GM12875 (cell line): ENCODE results near the gene PSEN1.

Experiments used
- H3K4me3 ChIP-seq: one replicate; pipeline ENCODE4 v1.5.1; 2011; ENCODE audit warnings: low read depth, low read length, control low read depth
- CTCF ChIP-seq: IDR thresholded peaks from 2 replicates; pipeline ENCODE4 v1.5.1; 2011; ENCODE audit warnings: low read depth, mild to moderate bottlenecking, control low read depth, inconsistent platforms, low read length, moderate library complexity, borderline replicate concordance; ENCODE audit not compliant: insufficient read depth

Gene PSEN1

DNA sequence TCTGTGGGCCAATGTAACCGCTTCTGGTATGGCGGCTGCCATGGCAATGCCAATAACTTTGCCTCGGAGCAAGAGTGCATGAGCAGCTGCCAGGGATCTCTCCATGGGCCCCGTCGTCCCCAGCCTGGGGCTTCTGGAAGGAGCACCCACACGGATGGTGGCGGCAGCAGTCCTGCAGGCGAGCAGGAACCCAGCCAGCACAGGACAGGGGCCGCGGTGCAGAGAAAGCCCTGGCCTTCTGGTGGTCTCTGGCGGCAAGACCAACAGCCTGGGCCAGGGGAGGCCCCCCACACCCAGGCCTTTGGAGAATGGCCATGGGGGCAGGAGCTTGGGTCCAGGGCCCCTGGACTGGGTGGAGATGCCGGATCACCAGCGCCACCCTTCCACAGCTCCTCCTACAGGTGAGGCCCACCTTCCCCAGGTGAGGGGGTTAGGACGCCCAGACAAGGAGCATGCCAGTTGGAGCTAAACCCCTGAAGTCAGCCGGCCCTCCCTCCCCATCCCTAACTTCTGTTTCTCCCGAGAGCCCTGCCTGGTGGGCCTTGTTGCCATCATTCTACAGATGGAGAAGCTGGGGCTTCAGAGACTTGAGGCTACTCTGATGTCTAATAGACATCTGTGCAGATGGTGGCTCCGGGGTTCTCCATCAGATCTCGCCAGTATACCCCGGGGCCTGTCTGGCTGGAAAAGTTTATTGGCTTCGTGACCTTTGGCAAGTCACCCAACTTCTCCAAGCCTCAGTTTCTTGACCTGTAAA, 126.3 kb downstream of the PSEN1 start:
- TF ChIP-seq CTCF, result no peak

DNA sequence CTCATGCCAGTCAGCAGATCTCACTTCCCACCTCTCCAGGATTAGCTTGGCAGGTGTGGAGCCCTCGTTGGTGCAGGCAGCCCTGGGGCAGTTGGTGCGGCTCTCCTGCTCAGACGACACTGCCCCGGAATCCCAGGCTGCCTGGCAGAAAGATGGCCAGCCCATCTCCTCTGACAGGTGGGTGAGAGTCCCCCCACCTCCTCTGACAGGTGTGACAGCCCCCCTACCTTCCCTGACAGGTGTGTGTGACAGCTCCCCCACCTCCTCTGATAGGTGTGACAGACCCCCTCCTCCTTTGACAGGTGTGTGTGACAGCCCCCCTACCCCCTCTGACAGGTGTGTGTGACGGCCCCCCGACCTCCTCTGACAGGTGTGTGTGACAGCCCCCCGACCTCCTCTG, 127.3 kb downstream of the PSEN1 start:
- no peak overlapping the region for H3K4me3 ChIP-seq
- no peak for TF ChIP-seq CTCF

More for the DNA sequence above, 126.3 kb downstream of the PSEN1 start:
- H3K4me3 ChIP-seq, result no peak overlapping the region

DNA sequence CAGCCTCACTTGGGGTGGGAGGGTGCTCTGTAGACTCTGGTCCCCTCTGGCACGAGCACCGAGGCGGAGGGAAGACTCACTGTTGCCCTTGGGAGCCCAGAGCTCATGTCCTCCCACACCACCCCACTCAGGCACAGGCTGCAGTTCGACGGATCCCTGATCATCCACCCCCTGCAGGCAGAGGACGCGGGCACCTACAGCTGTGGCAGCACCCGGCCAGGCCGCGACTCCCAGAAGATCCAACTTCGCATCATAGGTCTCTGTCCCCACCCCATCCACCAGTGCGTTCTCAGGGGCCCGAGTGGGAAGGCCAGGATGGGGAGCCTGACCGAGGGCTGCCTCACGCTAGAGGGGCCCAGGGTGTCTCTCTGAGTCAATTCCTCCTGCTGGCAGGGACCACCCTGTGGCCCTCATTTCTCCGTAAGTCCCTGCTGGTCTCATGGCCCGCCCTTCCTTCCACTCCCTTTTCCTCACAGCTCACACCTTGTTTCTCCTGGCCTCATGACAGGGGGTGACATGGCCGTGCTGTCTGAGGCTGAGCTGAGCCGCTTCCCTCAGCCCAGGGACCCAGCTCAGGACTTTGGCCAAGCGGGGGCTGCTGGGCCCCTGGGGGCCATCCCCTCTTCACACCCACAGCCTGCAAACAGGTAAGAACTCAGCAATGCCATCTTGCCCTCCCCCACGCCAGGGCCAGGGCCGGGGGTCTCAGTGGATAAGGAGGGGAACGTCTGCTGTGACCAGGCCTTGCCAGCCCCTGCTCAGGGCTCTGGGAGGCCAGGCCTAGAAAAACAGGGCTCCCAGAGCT, 128.0 kb downstream of the PSEN1 start:
- H3K4me3 ChIP-seq, result no peak overlapping the region
- no peak for TF ChIP-seq CTCF

GRCh38 chr14:73264885-73265720, 128.8 kb downstream of the PSEN1 start:
- no peak for TF ChIP-seq CTCF
- no peak overlapping the region for H3K4me3 ChIP-seq

GRCh38 chr14:73265721-73266046, 129.4 kb downstream of the PSEN1 start:
- TF ChIP-seq CTCF, result no peak
- no peak overlapping the region for H3K4me3 ChIP-seq

- no peak for TF ChIP-seq CTCF
- H3K4me3 ChIP-seq, result no peak overlapping the region
These were observed 130.0 kb downstream of the PSEN1 start for GRCh38 chr14:73266317-73266716.
